IMR-90 (cell line): ENCODE data around the gene NAA35. TPM values are rescaled to one million over a fixed set of nuclear protein-coding genes. Genes with fewer than 3 reads are reported as not detected.

Experiments used
- ATAC-seq: fragments of 200-7000 bp; cut with Tn5 transposase; 2 replicates; pipeline ENCODE4 v1.9.1; 2020; ENCODE audit warnings: low read depth, mild to moderate bottlenecking, moderate library complexity
- BruUV-seq: library from RNA; stranded (reverse); fragments of 400-500 nt; replicated peaks from 2 replicates; lab custom pipeline; 2021; lab: Mats Ljungman, UMichigan
- CTCF ChIA-PET: fragments of 300-600 bp; formaldehyde crosslinking; extraction: SDS; loops from one replicate; lab custom pipeline; 2021; ENCODE audit warnings: antibody characterized with exemption; lab: Yijun Ruan, JAX
- POLR2A ChIA-PET: fragments of 300-600 bp; sonication (Branson Sonifier 250); formaldehyde crosslinking; loops from one replicate; lab custom pipeline; 2022; ENCODE audit warnings: antibody characterized with exemption; ENCODE audit not compliant: unreplicated experiment; lab: Charles Lee
- DNase-seq: peaks from one replicate; pipeline ENCODE4 v3.0.0; 2013
- H2AFZ ChIP-seq: replicated peaks from 2 replicates; pipeline ENCODE3; 2013; ENCODE audit warnings: low read length, mild to moderate bottlenecking; ENCODE audit not compliant: poor library complexity
- H2AK5ac ChIP-seq: 2 replicates; pipeline ENCODE4 v1.6.1; 2013; ENCODE audit warnings: low read depth, low read length, inconsistent platforms
- H2AK9ac ChIP-seq: replicated peaks from 2 replicates; pipeline ENCODE3; 2013; ENCODE audit warnings: mild to moderate bottlenecking, low read depth, low read length, moderate library complexity; ENCODE audit not compliant: poor library complexity
- H2BK120ac ChIP-seq: 2 replicates; pipeline ENCODE4 v1.6.1; 2013; ENCODE audit warnings: low read depth, low read length, inconsistent platforms
- H2BK15ac ChIP-seq: 3 replicates; pipeline ENCODE4 v1.6.1; 2013; ENCODE audit warnings: low read depth, low read length, inconsistent platforms
- H2BK20ac ChIP-seq: 2 replicates; pipeline ENCODE4 v1.6.1; 2013; ENCODE audit warnings: low read depth, mild to moderate bottlenecking, inconsistent platforms, low read length, moderate library complexity
- H2BK5ac ChIP-seq: 2 replicates; pipeline ENCODE4 v1.6.1; 2013; ENCODE audit warnings: mild to moderate bottlenecking, low read depth, low read length, inconsistent platforms; ENCODE audit not compliant: poor library complexity, severe bottlenecking
- H3K14ac ChIP-seq: replicated peaks from 2 replicates; pipeline ENCODE4 v1.6.1; 2013; ENCODE audit warnings: low read depth, low read length, inconsistent platforms
- H3K18ac ChIP-seq: 2 replicates; pipeline ENCODE4 v1.6.1; 2013; ENCODE audit warnings: low read depth, low read length, control low read depth
- H3K23ac ChIP-seq: 2 replicates; pipeline ENCODE4 v1.6.1; 2013; ENCODE audit warnings: low read depth, low read length, inconsistent platforms
- H3K27ac ChIP-seq: 2 replicates; pipeline ENCODE4 v1.5.1; 2013; ENCODE audit warnings: mild to moderate bottlenecking, control low read depth, low read length; ENCODE audit not compliant: insufficient read depth
- H3K27me3 ChIP-seq: 2 replicates; pipeline ENCODE4 v1.6.1; 2013; ENCODE audit warnings: low read length; ENCODE audit not compliant: control insufficient read depth, insufficient read depth
- H3K36me3 ChIP-seq: 2 replicates; pipeline ENCODE4 v1.6.1; 2013; ENCODE audit warnings: low read length, mixed read lengths; ENCODE audit not compliant: control insufficient read depth, insufficient read depth
- H3K4ac ChIP-seq: 2 replicates; pipeline ENCODE4 v1.6.1; 2013; ENCODE audit warnings: low read depth, low read length, inconsistent platforms
- H3K4me1 ChIP-seq: 2 replicates; pipeline ENCODE4 v1.6.1; 2013; ENCODE audit warnings: low read length, mixed read lengths; ENCODE audit not compliant: control insufficient read depth, insufficient read depth
- H3K4me2 ChIP-seq: 2 replicates; pipeline ENCODE4 v1.6.1; 2013; ENCODE audit warnings: low read depth, mild to moderate bottlenecking, control low read depth, low read length, moderate library complexity
- H3K4me3 ChIP-seq: 2 replicates; pipeline ENCODE4 v1.5.1; 2013; ENCODE audit warnings: low read depth, mild to moderate bottlenecking, control low read depth, low read length, moderate library complexity; ENCODE audit not compliant: insufficient read depth
- H3K56ac ChIP-seq: 2 replicates; pipeline ENCODE4 v1.6.1; 2013; ENCODE audit warnings: low read length, inconsistent platforms; ENCODE audit not compliant: insufficient read depth; ENCODE audit errors: extremely low read depth
- H3K79me1 ChIP-seq, 2 experiments: 2 replicates each; pipeline ENCODE4 v1.6.1; 2013; ENCODE audit warnings: low read length in 2 of 2, inconsistent platforms in 1 of 2, low read depth in 1 of 2
- H3K9ac ChIP-seq: 2 replicates; pipeline ENCODE4 v1.6.1; 2013; ENCODE audit warnings: low read depth, low read length, control low read depth
- H3K9me1 ChIP-seq: 2 replicates; pipeline ENCODE4 v1.6.1; 2013; ENCODE audit warnings: low read length, inconsistent platforms; ENCODE audit not compliant: insufficient read depth
- H3K9me3 ChIP-seq: 2 replicates; pipeline ENCODE4 v1.6.1; 2013; ENCODE audit warnings: low read length; ENCODE audit not compliant: control insufficient read depth, insufficient read depth
- H4K20me1 ChIP-seq: 2 replicates; pipeline ENCODE4 v1.6.1; 2013; ENCODE audit warnings: low read length, inconsistent platforms; ENCODE audit not compliant: insufficient read depth
- H4K5ac ChIP-seq: 2 replicates; pipeline ENCODE4 v1.6.1; 2013; ENCODE audit warnings: mild to moderate bottlenecking, low read depth, low read length, control low read depth
- H4K8ac ChIP-seq, 2 experiments: 2 replicates each; pipeline ENCODE4 v1.6.1; 2013; ENCODE audit warnings: low read depth in 2 of 2, low read length in 2 of 2, control low read depth in 1 of 2, inconsistent platforms in 1 of 2
- H4K91ac ChIP-seq: 2 replicates; pipeline ENCODE4 v1.6.1; 2013; ENCODE audit warnings: low read depth, low read length, inconsistent platforms; ENCODE audit not compliant: insufficient read depth
- CEBPB ChIP-seq: IDR thresholded peaks from 2 replicates; pipeline ENCODE4 v1.6.1; 2012; ENCODE audit warnings: low read depth, low read length, improper control_type of control experiment
- CHD1 ChIP-seq: IDR thresholded peaks from 2 replicates; pipeline ENCODE4 v1.6.1; 2012; ENCODE audit warnings: low read depth, low read length, improper control_type of control experiment
- ELK1 ChIP-seq: fragments of 150-350 bp; IDR thresholded peaks from 2 replicates; pipeline ENCODE4 v1.6.1; 2016; ENCODE audit warnings: low read depth, mild to moderate bottlenecking, low read length, moderate library complexity, borderline replicate concordance
- FOS ChIP-seq: fragments of 150-350 bp; IDR thresholded peaks from 2 replicates; pipeline ENCODE4 v1.6.1; 2016; ENCODE audit warnings: low read depth, low read length
- MAFK ChIP-seq: IDR thresholded peaks from 2 replicates; pipeline ENCODE4 v1.6.1; 2012; ENCODE audit warnings: low read depth, low read length, improper control_type of control experiment
- MXI1 ChIP-seq: IDR thresholded peaks from 2 replicates; pipeline ENCODE4 v1.6.1; 2012; ENCODE audit warnings: low read depth, mild to moderate bottlenecking, low read length, moderate library complexity, borderline replicate concordance
- NFE2L2 ChIP-seq: fragments of 150-350 bp; IDR thresholded peaks from 2 replicates; pipeline ENCODE4 v1.6.1; 2016; ENCODE audit warnings: low read depth, mild to moderate bottlenecking, low read length
- POLR2A ChIP-seq: IDR thresholded peaks from 2 replicates; pipeline ENCODE4 v1.6.1; 2012; ENCODE audit warnings: mild to moderate bottlenecking, low read depth, low read length
- RCOR1 ChIP-seq: IDR thresholded peaks from 2 replicates; pipeline ENCODE4 v1.6.1; 2012; ENCODE audit warnings: mild to moderate bottlenecking, low read length, improper control_type of control experiment; ENCODE audit not compliant: insufficient replicate concordance
- RFX5 ChIP-seq: IDR thresholded peaks from 2 replicates; pipeline ENCODE4 v1.8.0; 2012; ENCODE audit warnings: low read depth, mild to moderate bottlenecking, low read length, moderate library complexity
- SMC3 ChIP-seq: fragments of 150-350 bp; IDR thresholded peaks from 2 replicates; pipeline ENCODE4 v1.6.1; 2016; ENCODE audit warnings: low read depth, mild to moderate bottlenecking, antibody characterized with exemption, low read length, moderate library complexity
- dilution Hi-C: fragments of 300-500 bp; cut with HindIII; formaldehyde crosslinking; loops from one replicate; pipeline ENCODE4 v1.14.3; 2018; ENCODE audit warnings: low sequenced_read_pairs; ENCODE audit not compliant: unreplicated experiment
- in situ Hi-C: fragments of 300-500 bp; cut with MboI; formaldehyde crosslinking; loops from 3 replicates; pipeline ENCODE4 v1.14.3; 2019; ENCODE audit warnings: low sequenced_read_pairs, inconsistent platforms, mixed read lengths
- intact Hi-C: fragments of 100-400 bp; cut with micrococcal nuclease; formaldehyde crosslinking; loops from 2 replicates; pipeline ENCODE4 v1.10.0; 2022
- polyA plus RNA-seq, 3 experiments: library from polyadenylated mRNA; depleted of rRNA; stranded (reverse); fragments of >200 nt; gene quantifications; 2 replicates each; pipeline ENCODE4 v1.2.3, GENCODE V29; 2012; ENCODE audit warnings: low replicate concordance in 1 of 3
- total RNA-seq: library from RNA; depleted of rRNA; stranded (reverse); fragments of >200 nt; gene quantifications from 2 replicates; pipeline ENCODE4 v1.2.3, GENCODE V29; 2012
- TF ChIP-seq, protein P1 (sequence below): conservative IDR thresholded peaks from 2 replicates; pipeline ENCODE4 v1.5.1; 2012; ENCODE audit warnings: mild to moderate bottlenecking, low read depth, low read length, improper control_type of control experiment
- TF ChIP-seq, protein P2 (sequence below): fragments of 150-350 bp; IDR thresholded peaks from 2 replicates; pipeline ENCODE4 v1.6.1; 2017; ENCODE audit warnings: mild to moderate bottlenecking, antibody characterized with exemption, low read length, low read depth

NAA35 gene
- total and polyA plus RNA-seq, 2 of the 4 experiments (the other 2 are of a cell fraction), result 13.1 to 16.5 TPM

- H4K20me1 ChIP-seq, result no peaks in the 10 kb centered on the region
- no peak overlapping the region for H3K4ac ChIP-seq
- no peak for DNase-seq
- H3K9me1 ChIP-seq, result peaks cover 3% of the 10 kb centered on the region; the same call in 1 of the 2 replicates
- H3K14ac ChIP-seq, result no peak overlapping the region
- H4K5ac ChIP-seq, result no peak overlapping the region
- H3K56ac ChIP-seq, result no peak overlapping the region
- dilution Hi-C loops (no loop called here), in situ Hi-C loops (no loop called here), intact Hi-C loops (no loop called here)
- no peak overlapping the region for H2BK15ac ChIP-seq
- no peak overlapping the region for H3K27ac ChIP-seq
- no peak overlapping the region for H2BK120ac ChIP-seq
- peaks cover 13% of the 10 kb centered on the region for H3K36me3 ChIP-seq
- H3K27me3 ChIP-seq, result no peaks in the 10 kb centered on the region
- no peak overlapping the region for H2AK9ac ChIP-seq
- H3K4me1 ChIP-seq, result no peaks in the 10 kb centered on the region
- H3K9ac ChIP-seq, result no peak overlapping the region
- H4K8ac ChIP-seq, result no peak overlapping the region
- ChIA-PET POLR2A (no interaction called here), CTCF (no interaction called here)
- no peak for ATAC-seq
- H3K23ac ChIP-seq, result no peak overlapping the region
- no peak overlapping the region for H3K4me3 ChIP-seq
- peaks cover 10 to 12% of the 10 kb centered on the region in 2 experiments for H3K79me1 ChIP-seq
- TF ChIP-seq POLR2A (no peak), SMC3 (no peak), RCOR1 (no peak), FOS (no peak), NFE2L2 (no peak), ELK1 (no peak), RFX5 (no peak), MXI1 (no peak), CHD1 (no peak), CEBPB (no peak), MAFK (no peak)
- TF ChIP-seq, protein P1, sequence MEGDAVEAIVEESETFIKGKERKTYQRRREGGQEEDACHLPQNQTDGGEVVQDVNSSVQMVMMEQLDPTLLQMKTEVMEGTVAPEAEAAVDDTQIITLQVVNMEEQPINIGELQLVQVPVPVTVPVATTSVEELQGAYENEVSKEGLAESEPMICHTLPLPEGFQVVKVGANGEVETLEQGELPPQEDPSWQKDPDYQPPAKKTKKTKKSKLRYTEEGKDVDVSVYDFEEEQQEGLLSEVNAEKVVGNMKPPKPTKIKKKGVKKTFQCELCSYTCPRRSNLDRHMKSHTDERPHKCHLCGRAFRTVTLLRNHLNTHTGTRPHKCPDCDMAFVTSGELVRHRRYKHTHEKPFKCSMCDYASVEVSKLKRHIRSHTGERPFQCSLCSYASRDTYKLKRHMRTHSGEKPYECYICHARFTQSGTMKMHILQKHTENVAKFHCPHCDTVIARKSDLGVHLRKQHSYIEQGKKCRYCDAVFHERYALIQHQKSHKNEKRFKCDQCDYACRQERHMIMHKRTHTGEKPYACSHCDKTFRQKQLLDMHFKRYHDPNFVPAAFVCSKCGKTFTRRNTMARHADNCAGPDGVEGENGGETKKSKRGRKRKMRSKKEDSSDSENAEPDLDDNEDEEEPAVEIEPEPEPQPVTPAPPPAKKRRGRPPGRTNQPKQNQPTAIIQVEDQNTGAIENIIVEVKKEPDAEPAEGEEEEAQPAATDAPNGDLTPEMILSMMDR, result no peak
- TF ChIP-seq, protein P2, sequence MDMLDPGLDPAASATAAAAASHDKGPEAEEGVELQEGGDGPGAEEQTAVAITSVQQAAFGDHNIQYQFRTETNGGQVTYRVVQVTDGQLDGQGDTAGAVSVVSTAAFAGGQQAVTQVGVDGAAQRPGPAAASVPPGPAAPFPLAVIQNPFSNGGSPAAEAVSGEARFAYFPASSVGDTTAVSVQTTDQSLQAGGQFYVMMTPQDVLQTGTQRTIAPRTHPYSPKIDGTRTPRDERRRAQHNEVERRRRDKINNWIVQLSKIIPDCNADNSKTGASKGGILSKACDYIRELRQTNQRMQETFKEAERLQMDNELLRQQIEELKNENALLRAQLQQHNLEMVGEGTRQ, result no peak
- H3K18ac ChIP-seq, result no peak overlapping the region
- BruUV-seq, result no TSS peak
- H2BK20ac ChIP-seq, result no peak overlapping the region
- no peak overlapping the region for H2BK5ac ChIP-seq
- H2AFZ ChIP-seq, result no peak overlapping the region
- H4K91ac ChIP-seq, result no peak overlapping the region
- no peak overlapping the region for H3K4me2 ChIP-seq
- H2AK5ac ChIP-seq, result no peak overlapping the region
- no peaks in the 10 kb centered on the region for H3K9me3 ChIP-seq
These were observed 54.2 kb downstream of the NAA35 start for GRCh38 chr9:85995097-85995496.
